NT2/D1 (cell line): Measurements from ENCODE around the gene RAB11FIP4.

Source experiments
- DNase-seq: peaks from one replicate; pipeline ENCODE4 v3.0.0-alpha.2; 2011; ENCODE audit warnings: low read depth, low spot score
- H3K27me3 ChIP-seq: 2 replicates; pipeline ENCODE4 v1.6.0; 2011; ENCODE audit warnings: mild to moderate bottlenecking; ENCODE audit not compliant: insufficient read length, insufficient read depth
- H3K36me3 ChIP-seq: 2 replicates; pipeline ENCODE4 v1.6.1; 2011; ENCODE audit warnings: mild to moderate bottlenecking, low read length, mixed read lengths; ENCODE audit not compliant: insufficient read depth, insufficient read length
- H3K4me1 ChIP-seq: 2 replicates; pipeline ENCODE4 v1.5.1; 2011; ENCODE audit not compliant: insufficient read depth, insufficient read length
- H3K4me3 ChIP-seq: 2 replicates; pipeline ENCODE4 v1.5.1; 2011; ENCODE audit warnings: low read depth; ENCODE audit not compliant: insufficient read length
- H3K9ac ChIP-seq: 2 replicates; pipeline ENCODE4 v1.6.0; 2011; ENCODE audit warnings: low read depth; ENCODE audit not compliant: insufficient read length
- H3K9me3 ChIP-seq: 2 replicates; pipeline ENCODE4 v1.5.1; 2011; ENCODE audit warnings: mild to moderate bottlenecking, low read length; ENCODE audit not compliant: insufficient read depth
- SUZ12 ChIP-seq: IDR thresholded peaks from 2 replicates; pipeline ENCODE4 v1.6.1; 2011; ENCODE audit not compliant: insufficient read length, insufficient read depth; ENCODE audit errors: extremely low read depth
- YY1 ChIP-seq: IDR thresholded peaks from 2 replicates; pipeline ENCODE4 v1.6.1; 2011; ENCODE audit not compliant: insufficient read length, insufficient read depth
- ZNF274 ChIP-seq: IDR thresholded peaks from 2 replicates; pipeline ENCODE4 v1.6.1; 2011; ENCODE audit warnings: mild to moderate bottlenecking, low read depth, low read length

RAB11FIP4 gene

GRCh38 chr17:31477417-31478055 lies 86.1 kb downstream of the RAB11FIP4 start:
- no peak for DNase-seq

GRCh38 chr17:31479062-31479408 lies 87.6 kb downstream of the RAB11FIP4 start:
- TF ChIP-seq SUZ12 (no peak), ZNF274 (no peak), YY1 (no peak)
- Histone ChIP-seq H3K9ac (no peak overlapping the region), H3K36me3 (no peaks in the 10 kb centered on the region), H3K9me3 (no peaks in the 10 kb centered on the region), H3K27me3 (no peaks in the 10 kb centered on the region), H3K4me1 (peaks cover 3% of the 10 kb centered on the region), H3K4me3 (no peak overlapping the region)
- no peak for DNase-seq

More at GRCh38 chr17:31477417-31478055, 86.1 kb downstream of the RAB11FIP4 start:
- no peaks in the 10 kb centered on the region for H3K9me3 ChIP-seq
- H3K36me3 ChIP-seq = no peaks in the 10 kb centered on the region
- H3K27me3 ChIP-seq = no peaks in the 10 kb centered on the region
- H3K9ac ChIP-seq = no peak overlapping the region
- peaks cover 3% of the 10 kb centered on the region for H3K4me1 ChIP-seq
- no peak overlapping the region for H3K4me3 ChIP-seq
- TF ChIP-seq YY1 = no peak

GRCh38 chr17:31479524-31479923 lies 88.0 kb downstream of the RAB11FIP4 start:
- Histone ChIP-seq H3K4me3 (no peak overlapping the region), H3K9me3 (no peaks in the 10 kb centered on the region), H3K36me3 (no peaks in the 10 kb centered on the region), H3K27me3 (no peaks in the 10 kb centered on the region), H3K9ac (no peak overlapping the region), H3K4me1 (peaks cover 3% of the 10 kb centered on the region)
- no peak for TF ChIP-seq ZNF274
- TF ChIP-seq SUZ12 = no peak
- no peak for TF ChIP-seq YY1
- no peak for DNase-seq

- Histone ChIP-seq H3K4me3 (no peak overlapping the region), H3K9ac (no peak overlapping the region), H3K9me3 (no peaks in the 10 kb centered on the region), H3K27me3 (no peaks in the 10 kb centered on the region), H3K36me3 (no peaks in the 10 kb centered on the region), H3K4me1 (peaks cover 3% of the 10 kb centered on the region)
- TF ChIP-seq ZNF274 = no peak
- no peak for TF ChIP-seq SUZ12
- TF ChIP-seq YY1 = no peak
- DNase-seq = no peak
These were observed 88.6 kb downstream of the RAB11FIP4 start for GRCh38 chr17:31480067-31480466.

GRCh38 chr17:31480904-31481782 lies 89.7 kb downstream of the RAB11FIP4 start:
- TF ChIP-seq ZNF274 = no peak
- TF ChIP-seq YY1 = no peak
- no peak for TF ChIP-seq SUZ12
- Histone ChIP-seq H3K36me3 (no peaks in the 10 kb centered on the region), H3K4me3 (no peak overlapping the region), H3K9me3 (no peaks in the 10 kb centered on the region), H3K27me3 (no peaks in the 10 kb centered on the region), H3K9ac (no peak overlapping the region), H3K4me1 (peaks cover 3% of the 10 kb centered on the region)
- no peak for DNase-seq

DNA sequence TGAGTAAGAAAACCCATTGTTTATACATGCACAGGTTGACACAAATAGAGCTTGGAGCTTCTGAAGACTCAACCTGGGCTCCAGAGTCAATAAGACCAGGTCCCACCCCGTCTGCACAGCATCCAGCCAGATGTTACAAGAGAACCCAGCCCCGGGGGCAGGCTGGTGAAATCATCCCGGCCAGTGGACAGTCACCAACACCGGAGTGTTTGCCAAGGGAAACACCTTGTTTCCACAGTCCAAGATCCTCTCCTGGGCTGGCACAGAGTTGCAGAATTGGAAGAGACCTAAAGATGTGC lies 90.3 kb downstream of the RAB11FIP4 start:
- Histone ChIP-seq H3K4me3 (no peak overlapping the region), H3K4me1 (peaks cover 3% of the 10 kb centered on the region), H3K27me3 (peaks cover 3% of the 10 kb centered on the region), H3K9ac (no peak overlapping the region), H3K9me3 (no peaks in the 10 kb centered on the region), H3K36me3 (no peaks in the 10 kb centered on the region)
- TF ChIP-seq YY1 (no peak), ZNF274 (no peak), SUZ12 (no peak)
- DNase-seq = no peak

GRCh38 chr17:31484821-31485220 lies 93.3 kb downstream of the RAB11FIP4 start:
- Histone ChIP-seq H3K9ac (no peak overlapping the region), H3K4me3 (no peak overlapping the region), H3K4me1 (peaks cover 9% of the 10 kb centered on the region), H3K9me3 (no peaks in the 10 kb centered on the region), H3K27me3 (peaks cover 20% of the 10 kb centered on the region), H3K36me3 (no peaks in the 10 kb centered on the region)
- DNase-seq = no peak
- TF ChIP-seq SUZ12 = no peak
- no peak for TF ChIP-seq ZNF274
- TF ChIP-seq YY1 = no peak
